Mucosa of rectum (tissue), 2 donors: ENCODE data around the gene HOXA7.
A peak's percentile ranks its signal among the peaks of the same experiment; 100 is the strongest.

Experiments used
- H3K27ac ChIP-seq, 2 donors: one replicate each; pipeline ENCODE4 v1.7.0; 2013; ENCODE audit warnings: inconsistent platforms in 2 of 2, low read depth in 2 of 2, low read length in 2 of 2
- H3K27me3 ChIP-seq, 2 donors: one replicate each; pipeline ENCODE4 v1.7.0; 2013; ENCODE audit warnings: low read length in 2 of 2; ENCODE audit not compliant: control insufficient read depth in 2 of 2, insufficient read depth in 2 of 2
- H3K36me3 ChIP-seq, 2 donors: one replicate each; pipeline ENCODE4 v1.7.0; 2013; ENCODE audit warnings: low read length in 2 of 2; ENCODE audit not compliant: control insufficient read depth in 2 of 2, insufficient read depth in 2 of 2
- H3K4me1 ChIP-seq, 2 donors: one replicate each; pipeline ENCODE4 v1.7.0; 2013; ENCODE audit warnings: low read length in 2 of 2, mild to moderate bottlenecking in 1 of 2; ENCODE audit not compliant: control insufficient read depth in 2 of 2, insufficient read depth in 2 of 2
- H3K4me3 ChIP-seq, 2 donors: one replicate each; pipeline ENCODE4 v1.7.0; 2013; ENCODE audit warnings: low read length in 2 of 2
- H3K9ac ChIP-seq, 2 donors: one replicate each; pipeline ENCODE4 v1.7.0; 2013; ENCODE audit warnings: low read length in 2 of 2, low read depth in 1 of 2, mild to moderate bottlenecking in 1 of 2
- H3K9me3 ChIP-seq, 2 donors: one replicate each; pipeline ENCODE4 v1.7.0; 2013; ENCODE audit warnings: low read length in 2 of 2; ENCODE audit not compliant: control insufficient read depth in 2 of 2
- donor health status: healthy.
- donor health status: Normal muscosa, but diverticular disease.

HOXA7 gene

GRCh38 chr7:27200761-27201579, 44.5 kb upstream of the HOXA7 start:
- Histone ChIP-seq H3K27me3 (peaks cover 10 to 42% of the 10 kb centered on the region in 2 donors), H3K4me1 (peaks cover 7 to 33% of the 10 kb centered on the region in 2 donors), H3K36me3 (no peaks in the 10 kb centered on the region), H3K9me3 (peaks cover 0 to 2% of the 10 kb centered on the region in 2 donors), H3K9ac (peak overlapping the region; percentile 92 to 94), H3K4me3 (peak overlapping the region; percentile 89 to 92), H3K27ac (peak overlapping the region; percentile 95 to 97)

GRCh38 chr7:27199849-27200760, 43.6 kb upstream of the HOXA7 start, which contains the start of gene HOXA13:
Gene HOXA13 (minus strand): TSS chr7:27200091. CDS start chr7:27200077, 14 bp downstream.
- peak within 1 kb of the TSS; percentile 95 to 97 for H3K27ac ChIP-seq
- H3K36me3 ChIP-seq, result no peaks in the 10 kb centered on the region
- H3K4me1 ChIP-seq, result peaks cover 3 to 33% of the 10 kb centered on the region in 2 donors
- H3K9me3 ChIP-seq, result peaks cover 0 to 2% of the 10 kb centered on the region in 2 donors
- peaks cover 10 to 35% of the 10 kb centered on the region in 2 donors for H3K27me3 ChIP-seq
- H3K4me3 ChIP-seq, result peak within 1 kb of the TSS; percentile 89 to 92
- peak within 1 kb of the TSS; percentile 94 to 98 for H3K9ac ChIP-seq

- H3K27ac ChIP-seq, result peak overlapping the region; percentile 82 to 86
- peaks cover 5 to 34% of the 10 kb centered on the region in 2 donors for H3K27me3 ChIP-seq
- H3K4me3 ChIP-seq, result peak overlapping the region; percentile 79 to 89
- peaks cover 3 to 26% of the 10 kb centered on the region in 2 donors for H3K4me1 ChIP-seq
- H3K36me3 ChIP-seq, result no peaks in the 10 kb centered on the region
- peaks cover 0 to 2% of the 10 kb centered on the region in 2 donors for H3K9me3 ChIP-seq
- peak overlapping the region; percentile 90 to 98 for H3K9ac ChIP-seq
Measured at GRCh38 chr7:27198871-27199801, 42.7 kb upstream of the HOXA7 start.

- Histone ChIP-seq H3K9me3 (peaks cover 0 to 2% of the 10 kb centered on the region in 2 donors), H3K27me3 (peaks cover 3 to 36% of the 10 kb centered on the region in 2 donors), H3K27ac (peak overlapping the region; percentile 82 to 86), H3K9ac (peak overlapping the region; percentile 90 to 98), H3K4me1 (peaks cover 3 to 22% of the 10 kb centered on the region in 2 donors), H3K4me3 (peak overlapping the region; percentile 79 to 85), H3K36me3 (no peaks in the 10 kb centered on the region)
Measured at GRCh38 chr7:27198138-27198841, 41.8 kb upstream of the HOXA7 start.

- H3K9me3 ChIP-seq, result peaks cover 0 to 2% of the 10 kb centered on the region in 2 donors
- H3K36me3 ChIP-seq, result no peaks in the 10 kb centered on the region
- H3K4me3 ChIP-seq, result peak overlapping the region; percentile 79 to 85
- peaks cover 3 to 25% of the 10 kb centered on the region in 2 donors for H3K4me1 ChIP-seq
- peak overlapping the region; percentile 82 to 86 for H3K27ac ChIP-seq
- H3K27me3 ChIP-seq, result peaks cover 3 to 39% of the 10 kb centered on the region in 2 donors
- peak overlapping the region; percentile 90 to 98 for H3K9ac ChIP-seq
Measured at GRCh38 chr7:27197137-27198042, 40.9 kb upstream of the HOXA7 start.

GRCh38 chr7:27196287-27196767, 39.9 kb upstream of the HOXA7 start:
- peak overlapping the region; percentile 35 to 98 for H3K9ac ChIP-seq
- H3K4me1 ChIP-seq, result peaks cover 10 to 24% of the 10 kb centered on the region in 2 donors
- H3K9me3 ChIP-seq, result peaks cover 0 to 2% of the 10 kb centered on the region in 2 donors
- H3K36me3 ChIP-seq, result no peaks in the 10 kb centered on the region
- peaks cover 8 to 38% of the 10 kb centered on the region in 2 donors for H3K27me3 ChIP-seq
- H3K4me3 ChIP-seq, result peak overlapping the region; percentile 79 to 85
- peak overlapping the region; percentile 14 to 62 for H3K27ac ChIP-seq

- Histone ChIP-seq H3K9me3 (peaks cover 0 to 2% of the 10 kb centered on the region in 2 donors), H3K9ac (peak overlapping the region; percentile 72 to 92), H3K4me3 (peak overlapping the region; percentile 66 to 79), H3K4me1 (peaks cover 16 to 28% of the 10 kb centered on the region in 2 donors), H3K27me3 (peaks cover 8 to 36% of the 10 kb centered on the region in 2 donors), H3K27ac (peak overlapping the region in 1 of 2 donors; percentile 55), H3K36me3 (no peaks in the 10 kb centered on the region)
Measured at GRCh38 chr7:27194686-27195379, 38.4 kb upstream of the HOXA7 start.

- Histone ChIP-seq H3K36me3 (no peaks in the 10 kb centered on the region), H3K4me3 (peak overlapping the region; percentile 66 to 79), H3K27ac (peak overlapping the region; percentile 91 to 93), H3K27me3 (peaks cover 8 to 37% of the 10 kb centered on the region in 2 donors), H3K9me3 (peaks cover 0 to 2% of the 10 kb centered on the region in 2 donors), H3K4me1 (peaks cover 24 to 36% of the 10 kb centered on the region in 2 donors), H3K9ac (peak overlapping the region; percentile 78 to 92)
Measured at GRCh38 chr7:27194002-27194352, 37.5 kb upstream of the HOXA7 start.
